ENCODE data around the gene MAD1L1. TPM values are rescaled to one million over a fixed set of nuclear protein-coding genes. Genes with fewer than 3 reads are reported as not detected.

Gene MAD1L1
- total and polyA plus RNA-seq, 2 of the 13 experiments (the other 11 are each of a cell fraction or from before 2014, with no cell fraction given): 17.4 to 64.7 TPM

GRCh38 chr7:2040201-2040892 is 192.4 kb downstream of the MAD1L1 start (continued):
- TF ChIP-seq ATF7 (IDR thresholded peaks at IDR 0.05) (no peak), ATF7 (CRISPR knock-in tag; IDR thresholded peaks at IDR 0.05) (no peak), BCL6 (CRISPR knock-in tag; IDR thresholded peaks at IDR 0.05) (no peak), BRD4 (CRISPR knock-in tag; IDR thresholded peaks at IDR 0.05) (no peak)

- Histone ChIP-seq H3K9me3 (ENCODE audit: low read length) (no peaks in the 10 kb centered on the region), H3K4me3 (replicated peaks in 1 of 3; ENCODE audit: insufficient read depth in 1 of 3, low read depth in 2 of 3, low read length in 3 of 3) (no peak overlapping the region), H3K27me3 (ENCODE audit: control insufficient read depth in 1 of 2, insufficient read depth in 2 of 2, low read length in 2 of 2) (no peaks in the 10 kb centered on the region), H3K79me2 (ENCODE audit: insufficient read depth, low read length) (no peaks in the 10 kb centered on the region), H2AFZ (ENCODE audit: low read length) (no peak overlapping the region), H3K9ac (ENCODE audit: insufficient read depth, low read depth, low read length) (no peak overlapping the region), H3K4me1 (ENCODE audit: insufficient read depth, low read length) (peaks cover 13% of the 10 kb centered on the region), H3K4me2 (ENCODE audit: low read depth, low read length) (no peak overlapping the region), H3K27ac (ENCODE audit: extremely low read length, insufficient read depth, low read length) (no peak overlapping the region), H4K20me1 (ENCODE audit: insufficient read depth, low read length) (no peaks in the 10 kb centered on the region), H3K36me3 (replicated peaks in 1 of 2; ENCODE audit: control insufficient read depth in 1 of 2, insufficient read depth in 2 of 2, low read length in 2 of 2) (peaks cover 4 to 26% of the 10 kb centered on the region in 2 experiments; a peak in 4 of 5 replicates)
- WGBS (ENCODE audit: low lambda C conversion rate): 91% methylated on average over 23 of the region's 23 CpGs
- DNase-seq (ENCODE audit: low spot score) (no peak), FAIRE-seq (no peak), ATAC-seq (no peak)
- BruUV-seq (replicated peaks): no TSS peak
- intact Hi-C loops (cut with micrococcal nuclease; ENCODE audit: unreplicated experiment) (no loop called here), in situ Hi-C loops (cut with HindIII; ENCODE audit: extremely low pct_ligation_motif_present, low pct_unique_long_range_greater_than_20kb) (no loop called here)
- ChIA-PET CTCF (ENCODE audit: low intra/inter-chr PET ratio, low total read pairs) (no interaction called here), POLR2A (no interaction called here)
- TF ChIP-seq DRAP1 (CRISPR knock-in tag; IDR thresholded peaks at IDR 0.05): no peak
- TF ChIP-seq GZF1 (CRISPR knock-in tag; IDR thresholded peaks at IDR 0.05): no peak
Observed at GRCh38 chr7:2038931-2039728, 193.6 kb downstream of the MAD1L1 start.

Data from HepG2 (cell line).